GM18498 (cell line): Measurements from ENCODE around the gene NTN5.

Experiments
- ATAC-seq: cut with Tn5 transposase; IDR thresholded peaks from one replicate; pipeline ENCODE4 v1.9.1; 2021; ENCODE audit warnings: mild to moderate bottlenecking, moderate library complexity; ENCODE audit not compliant: unreplicated experiment

NTN5 gene

GRCh38 chr19:48617146-48617937, 55.5 kb downstream of the NTN5 start:
- ATAC-seq = no peak

- no peak for ATAC-seq
Measured at GRCh38 chr19:48616491-48617056, 56.2 kb downstream of the NTN5 start.

GRCh38 chr19:48616041-48616436, 56.8 kb downstream of the NTN5 start:
- ATAC-seq = no peak

GRCh38 chr19:48615231-48616040, 57.4 kb downstream of the NTN5 start:
- ATAC-seq = no peak

GRCh38 chr19:48614436-48615230, 58.2 kb downstream of the NTN5 start, which contains the start of gene FAM83E:
Gene FAM83E (minus strand): TSS chr19:48615076. CDS start chr19:48613372, 1,704 bp downstream.
- no peak for ATAC-seq

GRCh38 chr19:48613852-48614435, 58.9 kb downstream of the NTN5 start:
- no peak for ATAC-seq

GRCh38 chr19:48613024-48613851, 59.6 kb downstream of the NTN5 start:
- no peak for ATAC-seq

GRCh38 chr19:48611872-48612271, 60.9 kb downstream of the NTN5 start:
- no peak for ATAC-seq
